ENCODE measurements around the gene CNNM2.

GRCh38 chr10:103083266-103083976 lies 165.3 kb downstream of the CNNM2 start:
- TF ChIP-seq POLR2A (IDR thresholded peaks at IDR 0.05) = no peak
- no peak for TF ChIP-seq CTCF (IDR thresholded peaks at IDR 0.05)

Data from right lobe of liver (tissue), 4 donors.